GM19395 (cell line): ENCODE data around the gene FOXP2.
"Not testable (repeated sequence)": the region's sequence is repeated elsewhere in the genome, so short reads cannot be mapped to it uniquely, and the experiment has no call there.

Experiments
- ATAC-seq: cut with Tn5 transposase; IDR thresholded peaks from one replicate; pipeline ENCODE4 v1.9.1; 2021; ENCODE audit warnings: mild to moderate bottlenecking, moderate library complexity; ENCODE audit not compliant: unreplicated experiment

The FOXP2 gene

DNA sequence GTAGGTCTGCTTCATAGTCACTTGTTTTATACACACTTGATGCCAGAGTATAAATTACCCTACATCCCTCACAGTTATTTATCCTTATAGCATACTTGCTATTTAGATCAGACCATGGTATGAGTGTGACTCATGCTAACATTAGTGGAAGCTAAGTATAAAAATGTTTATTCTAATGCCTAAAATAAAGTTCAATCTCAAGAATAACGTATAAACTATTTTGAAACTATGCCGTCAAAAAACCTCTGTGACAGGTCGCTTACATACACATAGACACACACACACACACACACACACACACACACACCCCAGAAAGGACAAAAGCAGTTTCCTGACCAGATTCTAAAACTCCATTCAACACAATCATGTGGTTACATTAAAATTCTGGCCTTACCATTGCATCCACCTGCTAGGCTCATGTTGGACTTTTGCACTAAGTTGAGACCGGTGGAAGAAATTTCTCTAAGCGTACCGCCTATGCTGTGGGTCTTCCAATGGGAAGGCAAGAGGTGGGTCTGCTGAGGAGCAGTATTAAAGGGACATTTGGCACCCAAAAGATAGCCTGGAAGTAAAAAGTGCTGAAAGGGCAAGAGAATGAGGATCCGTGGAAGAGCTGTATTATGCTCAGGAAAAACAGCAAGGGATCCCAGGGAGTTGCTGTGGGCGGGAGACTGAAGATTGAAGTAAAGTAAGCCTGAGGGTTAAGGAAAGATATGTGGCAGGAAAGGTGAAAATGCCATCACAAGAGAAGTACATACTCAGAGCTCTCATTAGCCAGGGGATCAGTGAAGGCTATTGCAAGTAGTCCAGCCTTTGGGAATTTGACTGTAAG is 5.0 kb downstream of the FOXP2 start:
- ATAC-seq, result no peak

DNA sequence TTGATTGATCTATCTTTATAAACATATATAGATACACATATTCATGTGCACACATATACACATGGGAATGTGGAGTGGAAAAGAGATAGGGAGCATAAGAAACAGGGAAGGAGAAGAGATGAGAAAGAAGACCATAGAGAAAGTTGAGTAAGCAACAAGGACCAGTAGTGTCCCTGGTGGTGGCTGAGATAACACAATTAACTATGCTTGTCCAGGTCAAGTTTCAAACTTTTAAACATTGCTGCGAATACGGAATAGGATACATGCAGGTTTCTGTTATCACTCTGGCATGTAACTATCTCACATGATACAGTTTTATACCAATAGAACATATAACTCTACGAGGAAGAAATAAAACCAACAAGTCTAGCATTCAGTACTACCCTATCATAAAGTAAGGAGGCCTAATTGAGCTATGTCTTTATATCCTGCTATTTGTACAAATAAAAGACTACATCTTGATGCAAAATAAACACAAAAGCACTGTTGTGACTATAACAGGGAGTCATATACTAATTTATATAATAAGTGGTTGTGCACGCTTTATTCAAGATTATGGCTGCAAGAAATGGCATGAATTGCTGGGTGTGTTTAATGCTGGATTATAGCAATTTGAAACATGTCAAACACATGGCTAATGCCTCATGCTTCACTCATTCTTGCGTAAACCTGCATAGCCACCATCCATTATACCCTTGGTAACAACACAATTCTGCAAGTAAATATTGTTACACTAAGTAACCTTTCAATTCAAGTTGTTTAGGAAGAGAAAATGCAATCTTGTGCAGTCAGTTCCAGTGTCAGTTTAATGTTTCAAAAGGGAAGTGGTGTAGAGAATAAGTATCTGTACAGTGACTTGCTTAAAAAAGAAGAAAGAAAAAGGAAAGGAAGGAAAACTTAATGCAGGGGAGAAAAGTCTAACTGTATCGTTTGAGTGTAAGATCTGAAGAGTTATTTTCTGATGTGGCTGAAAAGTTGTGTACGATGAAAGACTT is 8.2 kb downstream of the FOXP2 start:
- no peak for ATAC-seq

DNA sequence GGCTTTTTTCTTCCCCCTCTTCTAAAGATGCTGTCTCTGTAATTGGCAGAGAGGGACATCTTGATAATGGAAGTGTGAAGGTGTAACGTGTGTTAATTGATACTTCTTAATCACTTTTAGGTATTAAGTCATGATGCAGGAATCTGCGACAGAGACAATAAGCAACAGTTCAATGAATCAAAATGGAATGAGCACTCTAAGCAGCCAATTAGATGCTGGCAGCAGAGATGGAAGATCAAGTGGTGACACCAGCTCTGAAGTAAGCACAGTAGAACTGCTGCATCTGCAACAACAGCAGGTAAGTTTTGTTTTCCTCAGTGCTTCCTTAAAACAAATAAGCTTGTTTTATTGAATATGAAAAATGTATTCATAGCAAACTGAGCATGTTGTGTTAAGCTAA is 11.8 kb downstream of the FOXP2 start:
- no peak for ATAC-seq

DNA sequence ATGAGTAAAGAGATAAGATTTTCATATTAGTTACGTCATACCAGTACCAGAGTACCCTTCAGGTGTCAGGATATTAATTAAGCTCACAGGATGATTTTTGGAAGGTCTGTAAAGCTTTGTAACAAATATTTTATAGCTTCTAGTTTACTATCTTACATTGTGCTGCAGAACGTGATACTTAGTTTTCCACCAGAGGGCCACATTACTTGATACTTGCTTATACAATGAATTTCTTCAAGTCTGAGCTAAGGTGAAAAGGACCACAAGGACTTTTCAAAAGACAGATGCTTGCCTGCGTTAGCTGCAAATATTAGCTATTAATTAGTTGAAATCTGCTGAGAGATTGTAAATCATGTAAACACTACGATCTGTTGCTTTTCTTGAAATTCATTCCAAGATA is 12.2 kb downstream of the FOXP2 start:
- no peak for ATAC-seq

- no peak for ATAC-seq
Measured at GRCh38 chr7:114428211-114428610, 13.6 kb downstream of the FOXP2 start.

DNA sequence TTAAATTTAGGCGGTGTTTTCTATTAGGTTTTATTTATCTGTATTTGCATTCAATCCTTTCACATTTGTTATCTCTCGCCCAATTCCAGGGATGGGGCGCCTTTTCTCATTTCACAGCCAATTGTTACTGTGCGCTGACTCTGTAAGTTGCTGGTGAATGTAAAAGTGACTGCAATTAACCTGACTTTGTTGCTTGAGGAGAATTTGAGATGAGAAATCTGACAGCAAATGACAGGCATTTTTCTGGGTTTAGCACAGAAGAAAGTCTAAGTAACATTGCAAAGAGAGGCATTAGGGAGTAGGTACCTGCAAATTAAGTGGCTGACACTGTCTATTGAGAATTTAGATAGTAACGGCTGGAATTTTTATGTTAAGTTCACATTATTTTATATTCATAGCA is 16.6 kb downstream of the FOXP2 start:
- no peak for ATAC-seq

GRCh38 chr7:114432061-114432460 is 17.4 kb downstream of the FOXP2 start:
- ATAC-seq, result no peak

DNA sequence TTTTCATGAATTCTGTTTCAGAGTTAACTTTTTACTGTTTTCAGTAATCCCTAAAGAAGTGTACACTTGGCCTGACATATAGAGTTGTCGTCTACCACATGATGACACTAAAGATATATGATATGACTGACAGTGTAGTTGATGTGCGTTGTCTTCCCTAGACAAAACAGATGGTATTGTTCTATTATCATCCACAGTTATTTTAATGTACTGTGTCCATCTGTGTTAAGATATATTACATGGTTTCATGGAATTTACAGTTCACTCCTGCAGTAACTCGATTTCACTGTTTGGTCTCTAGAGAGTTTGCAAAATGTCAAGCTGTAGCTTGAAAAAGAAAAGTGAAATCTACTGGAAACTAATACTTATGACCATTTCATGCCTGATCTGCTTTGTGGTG is 18.1 kb downstream of the FOXP2 start:
- no peak for ATAC-seq

DNA sequence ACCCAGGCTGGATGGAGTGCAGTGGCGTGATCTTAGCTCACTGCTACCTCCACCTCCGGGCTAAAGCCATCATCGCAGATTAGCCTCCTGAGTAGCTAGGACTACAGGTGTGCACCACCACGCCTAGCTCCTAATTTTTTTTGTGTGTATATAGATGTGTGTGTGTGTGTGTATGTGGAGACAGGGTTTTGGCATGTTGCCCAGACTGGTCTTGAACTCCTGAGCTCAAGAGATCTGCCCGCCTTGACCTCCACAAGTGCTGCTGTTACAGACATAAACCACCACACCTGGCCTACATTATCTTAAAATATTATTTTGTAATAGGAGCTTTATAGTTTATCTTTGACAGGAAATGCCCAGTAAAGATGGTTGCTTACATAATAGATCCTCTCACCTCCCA is 25.0 kb downstream of the FOXP2 start:
- no peak for ATAC-seq

- not testable (repeated sequence) for ATAC-seq
Measured at GRCh38 chr7:114440927-114441326, 26.3 kb downstream of the FOXP2 start.

- ATAC-seq, result no peak
Measured at GRCh38 chr7:114444196-114444595, 29.6 kb downstream of the FOXP2 start.

- ATAC-seq, result no peak
Measured at GRCh38 chr7:114450431-114450830, 35.8 kb downstream of the FOXP2 start.

- no peak for ATAC-seq
Measured at GRCh38 chr7:114459574-114459973, 45.0 kb downstream of the FOXP2 start.

GRCh38 chr7:114460021-114460420 is 45.4 kb downstream of the FOXP2 start:
- ATAC-seq, result no peak

DNA sequence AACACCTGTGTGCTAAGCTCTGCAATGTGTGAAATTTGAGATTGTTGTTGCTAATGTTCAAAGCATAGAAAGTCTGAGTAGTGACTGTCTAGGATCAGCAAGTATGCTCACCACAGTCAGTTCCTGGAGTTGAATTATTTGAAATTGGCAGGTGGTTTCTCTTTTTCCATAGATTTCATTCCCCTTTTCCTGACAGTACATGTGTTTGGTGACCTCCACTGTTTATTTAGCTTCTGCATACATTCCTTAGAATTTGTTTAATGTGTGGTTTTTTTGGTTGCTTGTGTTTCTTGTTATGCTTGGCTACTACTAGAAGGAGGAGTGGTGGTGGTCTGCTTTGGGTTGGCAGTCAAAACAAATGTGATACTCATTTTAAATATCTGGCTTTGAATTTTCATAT is 52.3 kb downstream of the FOXP2 start:
- no peak for ATAC-seq

GRCh38 chr7:114468844-114469243 is 54.2 kb downstream of the FOXP2 start:
- ATAC-seq, result no peak

- ATAC-seq, result no peak
Measured at GRCh38 chr7:114472896-114473512, 58.4 kb downstream of the FOXP2 start.

GRCh38 chr7:114478384-114478783 is 63.8 kb downstream of the FOXP2 start:
- no peak for ATAC-seq

- no peak for ATAC-seq
Measured at GRCh38 chr7:114481999-114482398, 67.4 kb downstream of the FOXP2 start.

DNA sequence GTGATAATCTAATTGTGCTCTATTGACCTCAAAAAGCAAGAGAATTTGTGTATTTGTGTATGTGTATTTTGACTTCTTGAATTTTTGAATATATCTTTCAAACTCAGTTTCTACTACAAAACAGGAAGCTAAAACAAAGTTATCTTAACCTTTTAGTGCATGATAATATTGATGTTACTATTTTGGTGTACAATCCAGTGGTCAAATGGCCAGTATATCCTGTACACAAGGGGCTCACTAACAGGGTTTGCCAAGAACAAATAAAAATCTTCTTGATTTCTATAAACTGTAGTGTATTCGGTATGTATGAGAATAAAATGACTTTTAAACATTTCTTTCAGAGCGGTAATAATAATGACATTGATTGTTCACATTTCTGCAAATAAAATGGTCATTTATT is 69.6 kb downstream of the FOXP2 start:
- no peak for ATAC-seq

DNA sequence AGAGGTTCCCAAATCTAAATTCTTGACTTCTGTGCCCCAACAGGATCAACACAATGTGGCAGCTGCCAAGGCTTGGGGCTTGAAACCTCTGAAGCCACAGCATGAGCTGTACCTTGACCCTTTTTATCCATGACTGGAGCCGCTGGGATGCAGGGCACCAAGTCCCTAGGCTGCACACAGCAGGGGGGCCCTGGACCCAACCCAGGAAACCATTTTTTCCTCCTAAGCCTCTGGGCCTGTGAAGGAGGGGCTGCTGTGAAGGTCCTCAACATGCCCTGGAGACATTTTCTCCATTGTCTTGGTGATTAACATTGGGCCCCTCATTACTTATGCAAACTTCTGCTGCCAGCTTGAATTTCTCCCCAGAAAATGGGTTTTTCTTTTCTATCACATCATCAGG is 72.6 kb downstream of the FOXP2 start:
- ATAC-seq, result no peak
